Glutamatergic neuron (in vitro differentiated cells): ENCODE results near the gene NAT8. TPM values are rescaled to one million over a fixed set of nuclear protein-coding genes. Genes with fewer than 3 reads are reported as not detected.

Source experiments
- DNase-seq: peaks from one replicate; pipeline ENCODE4 v3.0.0; 2022
- H3K27ac Mint-ChIP-seq: one replicate; pipeline ENCODE4 v1.8.0; 2020; ENCODE audit warnings: mild to moderate bottlenecking, mixed read lengths, inconsistent platforms; ENCODE audit not compliant: unreplicated experiment
- H3K27me3 Mint-ChIP-seq: one replicate; pipeline ENCODE4 v1.8.0; 2020; ENCODE audit warnings: mild to moderate bottlenecking, moderate library complexity, mixed read lengths, inconsistent platforms; ENCODE audit not compliant: unreplicated experiment
- H3K36me3 Mint-ChIP-seq: one replicate; pipeline ENCODE4 v1.8.0; 2020; ENCODE audit warnings: mild to moderate bottlenecking, mixed read lengths, inconsistent platforms; ENCODE audit not compliant: unreplicated experiment
- H3K4me1 Mint-ChIP-seq: one replicate; pipeline ENCODE4 v1.8.0; 2020; ENCODE audit warnings: mild to moderate bottlenecking, low read depth, mixed read lengths, inconsistent platforms; ENCODE audit not compliant: unreplicated experiment
- H3K4me3 Mint-ChIP-seq: one replicate; pipeline ENCODE4 v1.8.0; 2020; ENCODE audit warnings: mild to moderate bottlenecking, mixed read lengths, inconsistent platforms; ENCODE audit not compliant: unreplicated experiment
- H3K9me3 Mint-ChIP-seq: one replicate; pipeline ENCODE4 v1.8.0; 2020; ENCODE audit warnings: mild to moderate bottlenecking, moderate library complexity, mixed read lengths, inconsistent platforms; ENCODE audit not compliant: unreplicated experiment
- CTCF ChIP-seq: fragments of 200-600 bp; sonication (generic); IDR thresholded peaks from one replicate; pipeline ENCODE4 v1.5.0; 2021; ENCODE audit not compliant: partially characterized antibody, unreplicated experiment
- total RNA-seq: library from RNA; stranded (reverse); fragmentation: NEBNext Ultra II Directional; extraction: Animal tissue kit (Norgen Biotek cat#: 25700); gene quantifications from one replicate; pipeline ENCODE4 v1.2.1, GENCODE V29; 2021; ENCODE audit not compliant: unreplicated experiment

The NAT8 gene
- total RNA-seq, 1 donor from 2014 or later: not detected

- Mint-ChIP-seq H3K27me3 (peaks cover 3% of the 10 kb centered on the region), H3K27ac (peak overlapping the region; percentile 31), H3K4me3 (no peak overlapping the region), H3K9me3 (peaks cover 3% of the 10 kb centered on the region), H3K36me3 (no peaks in the 10 kb centered on the region), H3K4me1 (peaks cover 2% of the 10 kb centered on the region)
- TF ChIP-seq CTCF: no peak
- no peak for DNase-seq
These were observed 40.4 kb downstream of the NAT8 start for GRCh38 chr2:73601780-73602179.

DNA sequence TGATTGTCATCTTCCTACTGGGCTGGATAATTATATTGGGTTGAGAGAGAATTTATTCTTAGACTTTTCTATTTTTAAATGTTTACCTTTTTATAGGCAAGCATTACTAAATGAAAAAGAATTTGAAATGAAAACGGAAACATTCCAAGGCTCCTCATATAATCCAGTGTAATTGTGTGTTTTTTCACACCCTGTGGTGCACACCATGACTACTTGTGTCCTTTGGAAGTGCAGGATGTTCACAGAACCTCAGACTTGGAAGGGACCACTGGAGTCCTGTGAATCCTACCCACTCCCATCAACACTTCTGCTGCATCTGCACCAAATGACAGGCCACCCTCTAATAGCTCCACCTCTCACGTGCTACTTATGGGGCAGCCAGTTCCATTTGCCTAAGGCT, 48.0 kb downstream of the NAT8 start:
- no peak for TF ChIP-seq CTCF

DNA sequence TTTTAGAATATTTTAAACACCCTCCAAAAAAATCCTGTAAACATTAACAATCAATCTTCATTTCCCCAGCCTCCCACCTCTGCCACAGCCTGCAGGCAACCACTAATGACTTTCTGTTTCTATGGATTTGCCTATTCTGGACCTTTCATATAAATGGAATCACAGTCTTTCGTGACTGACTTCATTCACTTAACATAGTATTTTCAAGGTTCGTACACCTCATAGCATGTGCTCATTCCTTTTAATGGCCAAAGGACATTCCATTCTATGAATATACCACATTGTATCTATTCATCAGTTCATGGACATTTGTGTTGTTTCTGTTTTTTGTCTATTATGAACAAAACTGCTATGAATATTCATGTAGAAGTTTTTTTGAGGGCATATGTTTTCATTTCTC, 48.5 kb downstream of the NAT8 start:
- no peaks in the 10 kb centered on the region for H3K9me3 Mint-ChIP-seq

More for the DNA sequence above, 48.0 kb downstream of the NAT8 start:
- peaks cover 7% of the 10 kb centered on the region for H3K36me3 Mint-ChIP-seq
- H3K27ac Mint-ChIP-seq: no peak overlapping the region
- H3K9me3 Mint-ChIP-seq: no peaks in the 10 kb centered on the region
- no peaks in the 10 kb centered on the region for H3K27me3 Mint-ChIP-seq
- H3K4me1 Mint-ChIP-seq: no peaks in the 10 kb centered on the region
- H3K4me3 Mint-ChIP-seq: no peak overlapping the region
- DNase-seq: no peak

More for the DNA sequence above, 48.5 kb downstream of the NAT8 start:
- Mint-ChIP-seq H3K36me3 (peaks cover 7% of the 10 kb centered on the region), H3K27me3 (no peaks in the 10 kb centered on the region), H3K4me1 (no peaks in the 10 kb centered on the region), H3K27ac (no peak overlapping the region), H3K4me3 (no peak overlapping the region)
- TF ChIP-seq CTCF: no peak
- no peak for DNase-seq

Other genes with a start within 250 kb of the NAT8 start
- gene TPRKB, start 94.9 kb upstream of the NAT8 start, total RNA-seq: 27.2 TPM
- 20.8 TPM for gene DUSP11, start 137.7 kb upstream of the NAT8 start, total RNA-seq
- not detected for gene C2orf78, start 141.8 kb upstream of the NAT8 start, total RNA-seq
- 48.9 TPM for gene STAMBP, start 186.5 kb upstream of the NAT8 start, total RNA-seq